Astrocyte (in vitro differentiated cells and primary cell): ENCODE measurements around the gene PBOV1. TPM values are rescaled to one million over a fixed set of nuclear protein-coding genes. Genes with fewer than 3 reads are reported as not detected.

ENCODE experiments used
- DNase-seq: peaks from one replicate; pipeline ENCODE4 v3.0.0-alpha.2; 2010; ENCODE audit warnings: low read depth
- FAIRE-seq: peaks from 2 replicates; lab custom pipeline; 2011; peaks lifted over from hg19 to GRCh38; lab: Jason Lieb, UNC
- H2AFZ ChIP-seq: 2 replicates; pipeline ENCODE4 v1.6.0; 2012; ENCODE audit warnings: low read depth, low read length, inconsistent platforms
- H3K27ac ChIP-seq: 2 replicates; pipeline ENCODE4 v1.5.1; 2011; ENCODE audit warnings: low read depth, low read length, inconsistent platforms
- H3K27me3 ChIP-seq: 2 replicates; pipeline ENCODE4 v1.6.0; 2011; ENCODE audit warnings: low read length, inconsistent platforms; ENCODE audit not compliant: insufficient read depth
- H3K36me3 ChIP-seq: 2 replicates; pipeline ENCODE4 v1.5.1; 2011; ENCODE audit warnings: low read length, inconsistent platforms; ENCODE audit not compliant: insufficient read depth
- H3K4me1 ChIP-seq: 2 replicates; pipeline ENCODE4 v1.5.1; 2011; ENCODE audit warnings: low read length, inconsistent platforms; ENCODE audit not compliant: insufficient read depth
- H3K4me2 ChIP-seq: 2 replicates; pipeline ENCODE4 v1.6.0; 2012; ENCODE audit warnings: low read length, inconsistent platforms
- H3K4me3 ChIP-seq: 2 replicates; pipeline ENCODE4 v1.5.1; 2011; ENCODE audit warnings: low read depth, mild to moderate bottlenecking, low read length, inconsistent platforms; ENCODE audit not compliant: insufficient read depth
- H3K79me2 ChIP-seq: 2 replicates; pipeline ENCODE4 v1.6.0; 2012; ENCODE audit warnings: mild to moderate bottlenecking, low read length, inconsistent platforms; ENCODE audit not compliant: insufficient read depth
- H3K9ac ChIP-seq: 2 replicates; pipeline ENCODE4 v1.6.0; 2012; ENCODE audit warnings: mild to moderate bottlenecking, low read length, inconsistent platforms
- H3K9me3 ChIP-seq: 2 replicates; pipeline ENCODE4 v1.5.1; 2012; ENCODE audit warnings: low read depth, mild to moderate bottlenecking, low read length, inconsistent platforms; ENCODE audit not compliant: insufficient read depth
- H4K20me1 ChIP-seq: 2 replicates; pipeline ENCODE4 v1.6.0; 2012; ENCODE audit warnings: low read length, inconsistent platforms; ENCODE audit not compliant: insufficient read depth
- H3K27ac Mint-ChIP-seq: one replicate; pipeline ENCODE4 v1.8.0; 2021; ENCODE audit warnings: mild to moderate bottlenecking, mixed read lengths; ENCODE audit not compliant: unreplicated experiment
- H3K27me3 Mint-ChIP-seq: one replicate; pipeline ENCODE4 v1.8.0; 2021; ENCODE audit warnings: low read depth, mixed read lengths; ENCODE audit not compliant: unreplicated experiment
- H3K36me3 Mint-ChIP-seq: one replicate; pipeline ENCODE4 v1.8.0; 2021; ENCODE audit warnings: low read depth, mixed read lengths; ENCODE audit not compliant: unreplicated experiment
- H3K4me1 Mint-ChIP-seq: one replicate; pipeline ENCODE4 v1.8.0; 2021; ENCODE audit warnings: low read depth, mixed read lengths; ENCODE audit not compliant: unreplicated experiment
- H3K4me3 Mint-ChIP-seq: one replicate; pipeline ENCODE4 v1.8.0; 2021; ENCODE audit warnings: mild to moderate bottlenecking, moderate library complexity, mixed read lengths; ENCODE audit not compliant: unreplicated experiment
- H3K9me3 Mint-ChIP-seq: one replicate; pipeline ENCODE4 v1.8.0; 2021; ENCODE audit warnings: mild to moderate bottlenecking, mixed read lengths; ENCODE audit not compliant: unreplicated experiment
- CTCF ChIP-seq: IDR thresholded peaks from 2 replicates; pipeline ENCODE4 v1.5.1; 2011; ENCODE audit warnings: low read depth, mild to moderate bottlenecking, inconsistent platforms, low read length, moderate library complexity; ENCODE audit not compliant: insufficient read depth
- EZH2 ChIP-seq: IDR thresholded peaks from 2 replicates; pipeline ENCODE4 v1.6.1; 2012; ENCODE audit warnings: mild to moderate bottlenecking, low read length, inconsistent platforms; ENCODE audit not compliant: insufficient read depth
- total RNA-seq: library from RNA; stranded (reverse); gene quantifications from 2 replicates; pipeline ENCODE4 v1.2.1, GENCODE V29; 2021

PBOV1 gene
- total RNA-seq, 1 donor from 2014 or later, result not detected

GRCh38 chr6:138241381-138241780, 23.1 kb upstream of the PBOV1 start:
- Histone ChIP-seq H3K9ac (no peak overlapping the region), H2AFZ (no peak overlapping the region), H3K4me1 (peaks cover 13% of the 10 kb centered on the region), H3K79me2 (no peaks in the 10 kb centered on the region), H3K4me3 (no peak overlapping the region), H3K4me2 (no peak overlapping the region), H3K36me3 (no peaks in the 10 kb centered on the region), H3K27ac (no peak overlapping the region), H4K20me1 (no peaks in the 10 kb centered on the region), H3K27me3 (no peaks in the 10 kb centered on the region), H3K9me3 (no peaks in the 10 kb centered on the region)
- Mint-ChIP-seq H3K36me3 (no peaks in the 10 kb centered on the region), H3K4me1 (peaks cover 5% of the 10 kb centered on the region), H3K27me3 (peaks cover 2% of the 10 kb centered on the region), H3K4me3 (no peak overlapping the region), H3K27ac (no peak overlapping the region), H3K9me3 (no peaks in the 10 kb centered on the region)
- DNase-seq (no peak), FAIRE-seq (no peak)
- TF ChIP-seq EZH2 (no peak), CTCF (no peak)

- DNase-seq (peak; percentile 88), FAIRE-seq (no peak)
- Histone ChIP-seq H3K27me3 (no peaks in the 10 kb centered on the region), H3K9me3 (no peaks in the 10 kb centered on the region), H3K4me1 (peaks cover 10% of the 10 kb centered on the region), H3K4me3 (no peak overlapping the region), H3K9ac (no peak overlapping the region), H3K79me2 (no peaks in the 10 kb centered on the region), H3K27ac (peak overlapping the region; percentile 19), H2AFZ (peak overlapping the region; percentile 22), H3K4me2 (peak overlapping the region; percentile 60), H3K36me3 (no peaks in the 10 kb centered on the region), H4K20me1 (no peaks in the 10 kb centered on the region)
- Mint-ChIP-seq H3K27ac (no peak overlapping the region), H3K27me3 (peaks cover 2% of the 10 kb centered on the region), H3K9me3 (no peaks in the 10 kb centered on the region), H3K36me3 (no peaks in the 10 kb centered on the region), H3K4me1 (no peaks in the 10 kb centered on the region), H3K4me3 (no peak overlapping the region)
- TF ChIP-seq EZH2, result no peak
- TF ChIP-seq CTCF, result no peak
Measured at GRCh38 chr6:138240476-138241245, 22.4 kb upstream of the PBOV1 start.

- no peaks in the 10 kb centered on the region for H4K20me1 ChIP-seq
- Mint-ChIP-seq H3K36me3 (no peaks in the 10 kb centered on the region), H3K4me3 (no peak overlapping the region), H3K4me1 (no peaks in the 10 kb centered on the region), H3K27ac (no peak overlapping the region), H3K9me3 (no peaks in the 10 kb centered on the region), H3K27me3 (peaks cover 2% of the 10 kb centered on the region)
- no peak overlapping the region for H3K9ac ChIP-seq
- TF ChIP-seq CTCF (no peak), EZH2 (no peak)
- no peaks in the 10 kb centered on the region for H3K27me3 ChIP-seq
- no peaks in the 10 kb centered on the region for H3K79me2 ChIP-seq
- H3K4me2 ChIP-seq, result no peak overlapping the region
- H3K4me1 ChIP-seq, result peaks cover 9% of the 10 kb centered on the region
- no peak overlapping the region for H2AFZ ChIP-seq
- FAIRE-seq, result no peak
- no peak overlapping the region for H3K4me3 ChIP-seq
- no peaks in the 10 kb centered on the region for H3K9me3 ChIP-seq
- no peak for DNase-seq
- H3K27ac ChIP-seq, result no peak overlapping the region
- H3K36me3 ChIP-seq, result no peaks in the 10 kb centered on the region
Measured at GRCh38 chr6:138239774-138240173, 21.5 kb upstream of the PBOV1 start.
